ENCODE results near the gene KCNMB2. TPM values are rescaled to one million over a fixed set of nuclear protein-coding genes. Genes with fewer than 3 reads are reported as not detected.

The KCNMB2 gene
- total RNA-seq, 1 experiment from 2014 or later, result not detected

DNA sequence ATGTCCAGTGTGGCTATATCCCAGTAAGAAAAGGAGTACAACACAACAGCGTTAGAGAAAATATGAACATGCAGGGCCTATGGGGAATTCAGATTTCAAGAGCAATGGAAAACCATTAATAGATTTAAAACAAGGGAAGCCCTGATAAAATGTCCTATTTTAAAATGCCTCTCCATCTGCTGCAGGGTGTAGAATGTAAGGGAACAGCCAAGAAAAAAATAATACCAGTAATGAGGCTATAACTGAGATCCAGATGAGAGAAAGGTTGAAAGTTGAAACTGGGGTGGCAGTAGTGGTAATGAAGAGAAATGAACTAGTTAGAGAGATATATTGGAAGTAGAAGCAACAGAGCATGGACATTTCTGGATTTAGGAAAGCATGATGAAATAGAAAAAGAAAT lies 226.1 kb downstream of the KCNMB2 start:
- intact Hi-C loops (cut with micrococcal nuclease), result no loop called here
- no peak overlapping the region for H3K4me2 ChIP-seq (ENCODE audit: low read length)
- H3K4me3 ChIP-seq (ENCODE audit: low read length), result no peak overlapping the region
- no peak overlapping the region for H2AFZ ChIP-seq (ENCODE audit: low read length)
- no peaks in the 10 kb centered on the region for H3K9me3 ChIP-seq (ENCODE audit: low read length)
- H3F3A ChIP-seq (ENCODE audit: low read length, unreplicated experiment), result no peaks in the 10 kb centered on the region
- no peaks in the 10 kb centered on the region for H3K79me2 ChIP-seq (ENCODE audit: low read length)
- no peaks in the 10 kb centered on the region for H4K20me1 ChIP-seq (ENCODE audit: low read length)
- ATAC-seq (no peak), DNase-seq (no peak)
- no peaks in the 10 kb centered on the region for H3K9me2 ChIP-seq (replicated peaks; ENCODE audit: low read length)
- no peak overlapping the region for H3K27ac ChIP-seq (ENCODE audit: low read length)
- no peaks in the 10 kb centered on the region; the same call in 1 of the 2 replicates for H3K27me3 ChIP-seq (ENCODE audit: low read length)
- CTCF ChIA-PET, result no interaction called here
- H3K4me1 ChIP-seq (ENCODE audit: insufficient read depth, low read length), result no peaks in the 10 kb centered on the region
- POLR2A ChIA-PET (ENCODE audit: unreplicated experiment), result no interaction called here
- H3K36me3 ChIP-seq (ENCODE audit: low read depth, low read length), result no peaks in the 10 kb centered on the region
- TF ChIP-seq, protein P1, sequence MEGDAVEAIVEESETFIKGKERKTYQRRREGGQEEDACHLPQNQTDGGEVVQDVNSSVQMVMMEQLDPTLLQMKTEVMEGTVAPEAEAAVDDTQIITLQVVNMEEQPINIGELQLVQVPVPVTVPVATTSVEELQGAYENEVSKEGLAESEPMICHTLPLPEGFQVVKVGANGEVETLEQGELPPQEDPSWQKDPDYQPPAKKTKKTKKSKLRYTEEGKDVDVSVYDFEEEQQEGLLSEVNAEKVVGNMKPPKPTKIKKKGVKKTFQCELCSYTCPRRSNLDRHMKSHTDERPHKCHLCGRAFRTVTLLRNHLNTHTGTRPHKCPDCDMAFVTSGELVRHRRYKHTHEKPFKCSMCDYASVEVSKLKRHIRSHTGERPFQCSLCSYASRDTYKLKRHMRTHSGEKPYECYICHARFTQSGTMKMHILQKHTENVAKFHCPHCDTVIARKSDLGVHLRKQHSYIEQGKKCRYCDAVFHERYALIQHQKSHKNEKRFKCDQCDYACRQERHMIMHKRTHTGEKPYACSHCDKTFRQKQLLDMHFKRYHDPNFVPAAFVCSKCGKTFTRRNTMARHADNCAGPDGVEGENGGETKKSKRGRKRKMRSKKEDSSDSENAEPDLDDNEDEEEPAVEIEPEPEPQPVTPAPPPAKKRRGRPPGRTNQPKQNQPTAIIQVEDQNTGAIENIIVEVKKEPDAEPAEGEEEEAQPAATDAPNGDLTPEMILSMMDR (conservative IDR thresholded peaks at IDR 0.05; ENCODE audit: low read depth, low read length), result no peak
- TF ChIP-seq EZH2phosphoT487 (IDR thresholded peaks at IDR 0.05; ENCODE audit: borderline replicate concordance, low read length) (no peak), EZH2 (IDR thresholded peaks at IDR 0.05; ENCODE audit: low read length, unreplicated experiment) (no peak)
- BruUV-seq (replicated peaks), result no TSS peak
- no peak overlapping the region for H3K9ac ChIP-seq (ENCODE audit: low read length)

DNA sequence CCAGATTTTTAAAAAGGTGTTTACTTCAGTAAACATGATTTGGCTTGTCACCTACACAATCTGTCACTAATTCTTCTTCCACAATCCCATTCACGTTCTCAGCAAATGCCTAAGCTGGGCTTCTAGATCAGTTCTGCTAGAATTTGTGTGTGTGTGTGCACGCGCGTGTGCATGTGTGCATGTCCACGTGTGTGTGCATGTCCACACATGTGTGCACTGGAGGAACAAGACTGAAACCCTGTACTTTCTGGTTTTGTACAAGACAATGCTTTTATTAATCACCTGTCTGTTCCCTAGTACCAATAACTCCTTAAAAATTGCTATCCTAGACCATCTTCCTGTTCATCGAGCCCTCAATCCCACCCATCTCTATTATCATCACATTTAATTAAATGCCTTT lies 229.2 kb downstream of the KCNMB2 start:
- no peak overlapping the region for H2AFZ ChIP-seq (ENCODE audit: low read length)
- intact Hi-C loops (cut with micrococcal nuclease), result no loop called here
- H3K9ac ChIP-seq (ENCODE audit: low read length), result no peak overlapping the region
- ChIA-PET POLR2A (ENCODE audit: unreplicated experiment) (no interaction called here), CTCF (no interaction called here)
- H4K20me1 ChIP-seq (ENCODE audit: low read length), result no peaks in the 10 kb centered on the region
- TF ChIP-seq, protein P1 (conservative IDR thresholded peaks at IDR 0.05; ENCODE audit: low read depth, low read length), result no peak
- no peak overlapping the region for H3K4me2 ChIP-seq (ENCODE audit: low read length)
- H3K27me3 ChIP-seq (ENCODE audit: low read length), result no peaks in the 10 kb centered on the region; the same call in 1 of the 2 replicates
- no peak overlapping the region for H3K4me3 ChIP-seq (ENCODE audit: low read length)
- no peaks in the 10 kb centered on the region for H3K36me3 ChIP-seq (ENCODE audit: low read depth, low read length)
- H3K9me3 ChIP-seq (ENCODE audit: low read length), result no peaks in the 10 kb centered on the region; the same call in 1 of the 2 replicates
- no TSS peak for BruUV-seq (replicated peaks)
- DNase-seq (no peak), ATAC-seq (no peak)
- no peak overlapping the region for H3K27ac ChIP-seq (ENCODE audit: low read length)
- no peaks in the 10 kb centered on the region for H3K4me1 ChIP-seq (ENCODE audit: insufficient read depth, low read length)
- H3K79me2 ChIP-seq (ENCODE audit: low read length), result no peaks in the 10 kb centered on the region
- H3F3A ChIP-seq (ENCODE audit: low read length, unreplicated experiment), result no peaks in the 10 kb centered on the region
- no peaks in the 10 kb centered on the region for H3K9me2 ChIP-seq (replicated peaks; ENCODE audit: low read length)

DNA sequence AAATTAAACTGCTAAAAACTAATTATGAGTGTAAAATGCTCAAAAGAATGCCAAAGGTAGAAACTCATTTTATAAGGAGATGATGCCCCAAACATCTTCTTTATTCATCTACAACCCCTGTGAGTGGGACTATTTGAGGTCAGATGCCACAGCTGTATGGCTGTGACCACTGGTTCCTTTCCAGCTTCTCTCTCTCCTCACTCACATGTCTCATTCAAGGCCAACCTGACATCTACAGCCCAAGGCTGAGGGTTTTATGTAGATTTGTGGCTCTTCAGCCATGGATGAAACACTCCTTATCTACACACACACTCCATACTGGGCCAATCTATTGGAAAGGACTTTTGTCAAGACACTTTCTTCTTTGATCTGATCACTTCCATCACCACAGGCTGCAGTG lies 231.3 kb downstream of the KCNMB2 start:
- POLR2A ChIA-PET (ENCODE audit: unreplicated experiment), result no interaction called here
- no peaks in the 10 kb centered on the region; the same call in 1 of the 2 replicates for H3K9me3 ChIP-seq (ENCODE audit: low read length)
- H3K27me3 ChIP-seq (ENCODE audit: low read length), result no peaks in the 10 kb centered on the region; the same call in 1 of the 2 replicates
- H2AFZ ChIP-seq (ENCODE audit: low read length), result no peak overlapping the region
- no peaks in the 10 kb centered on the region for H3K79me2 ChIP-seq (ENCODE audit: low read length)
- no peak overlapping the region for H3K4me3 ChIP-seq (ENCODE audit: low read length)
- no peaks in the 10 kb centered on the region for H3K9me2 ChIP-seq (replicated peaks; ENCODE audit: low read length)
- no peaks in the 10 kb centered on the region for H3K36me3 ChIP-seq (ENCODE audit: low read depth, low read length)
- DNase-seq, result no peak
- no peaks in the 10 kb centered on the region for H3F3A ChIP-seq (ENCODE audit: low read length, unreplicated experiment)
- TF ChIP-seq, protein P1 (conservative IDR thresholded peaks at IDR 0.05; ENCODE audit: low read depth, low read length), result no peak
- TF ChIP-seq EZH2phosphoT487 (IDR thresholded peaks at IDR 0.05; ENCODE audit: borderline replicate concordance, low read length) (no peak), EZH2 (IDR thresholded peaks at IDR 0.05; ENCODE audit: low read length, unreplicated experiment) (no peak)
- H3K4me1 ChIP-seq (ENCODE audit: insufficient read depth, low read length), result no peaks in the 10 kb centered on the region
- BruUV-seq (replicated peaks), result no TSS peak
- H4K20me1 ChIP-seq (ENCODE audit: low read length), result no peaks in the 10 kb centered on the region
- no peak overlapping the region for H3K9ac ChIP-seq (ENCODE audit: low read length)
- intact Hi-C loops (cut with micrococcal nuclease), result no loop called here
- no peak for ATAC-seq
- H3K4me2 ChIP-seq (ENCODE audit: low read length), result no peak overlapping the region
- CTCF ChIA-PET, result no interaction called here
- no peak overlapping the region for H3K27ac ChIP-seq (ENCODE audit: low read length)
